Epithelial cell of proximal tubule (primary cell): Measurements from ENCODE around the gene ZNF777. TPM values are rescaled to one million over a fixed set of nuclear protein-coding genes. Genes with fewer than 3 reads are reported as not detected.
A peak's percentile ranks its signal among the peaks of the same experiment; 100 is the strongest.

Experiments
- DNase-seq: peaks from one replicate; pipeline ENCODE4 v3.0.0-alpha.2; 2011; ENCODE audit warnings: low read depth
- H3K4me3 ChIP-seq: 2 replicates; pipeline ENCODE4 v1.5.1; 2011; ENCODE audit warnings: low read depth, mild to moderate bottlenecking, low read length
- CTCF ChIP-seq: conservative IDR thresholded peaks from 2 replicates; pipeline ENCODE4 v1.5.1; 2012; ENCODE audit warnings: low read depth, mild to moderate bottlenecking, low read length
- total RNA-seq: library from RNA; depleted of rRNA; stranded (reverse); fragments of >200 nt; gene quantifications from 2 replicates; pipeline ENCODE4 v1.2.3, GENCODE V29; 2015

The ZNF777 gene
- 9.1 and 11.3 TPM in 2 replicates for total RNA-seq

DNA sequence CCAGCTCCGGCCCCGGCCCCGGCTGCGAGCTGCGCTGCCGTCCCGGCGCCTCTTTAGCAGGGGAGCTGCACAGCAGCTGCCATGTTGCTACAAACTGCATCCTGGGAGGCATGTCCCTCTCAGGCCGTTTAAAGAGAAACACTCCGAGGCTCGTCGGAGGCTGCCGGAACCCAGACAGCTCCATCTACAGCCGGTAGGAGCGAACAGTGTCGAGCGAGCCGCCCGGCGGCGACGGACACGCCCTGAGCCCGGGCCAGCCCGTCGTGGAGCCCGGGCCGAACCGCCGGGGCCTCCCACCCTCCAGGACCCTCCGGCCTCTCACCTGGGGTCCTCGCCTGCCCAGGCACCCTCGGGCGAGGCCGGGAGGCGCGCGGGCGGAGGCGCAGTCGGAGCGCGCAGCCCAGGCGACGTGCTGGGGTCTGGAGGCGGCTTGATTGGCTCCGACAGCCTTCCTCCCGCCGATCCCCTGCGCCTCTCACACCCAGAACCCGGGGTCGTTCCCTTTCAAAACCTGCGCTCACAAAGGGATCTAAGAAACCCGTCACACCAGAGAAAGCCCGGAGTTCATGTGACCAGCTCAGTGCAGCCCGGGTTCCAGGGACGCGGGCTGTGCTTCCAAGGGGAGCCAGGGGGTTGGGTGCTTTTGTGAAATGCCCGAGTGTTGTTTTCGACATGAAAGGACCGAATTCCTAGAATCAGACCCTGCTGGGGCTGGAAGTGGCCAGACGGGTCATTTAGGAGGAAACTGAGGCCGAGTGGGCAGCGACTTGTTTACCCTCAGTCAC, at the start of gene ZNF777:
Gene ZNF777 (minus strand): TSS at position 570 of the 785 bp plus-strand sequence. CDS start 5,040 bp downstream, outside the sequence.
- DNase-seq, result peak; percentile 30
- H3K4me3 ChIP-seq, result peak within 1 kb of the TSS; percentile 84
- peak; percentile 34 for TF ChIP-seq CTCF

DNA sequence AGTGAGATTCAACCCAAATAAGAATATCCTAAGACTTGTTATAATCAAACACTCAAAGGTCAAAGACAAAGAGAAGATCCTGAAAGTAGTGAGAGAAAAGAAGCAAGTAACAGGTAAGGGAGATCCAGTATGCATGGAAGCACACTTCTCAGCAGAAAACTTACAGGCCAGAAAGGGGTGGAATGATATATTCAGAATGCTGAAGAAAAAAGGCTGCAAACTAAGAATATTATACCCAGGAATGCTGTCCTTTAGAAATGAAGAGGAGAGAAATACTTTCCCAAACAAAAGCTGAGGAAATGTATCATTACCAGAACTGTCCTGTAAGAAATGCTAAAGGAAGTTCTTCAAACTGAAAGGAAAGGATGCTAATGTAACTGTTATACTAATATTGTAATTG, 49.4 kb upstream of the ZNF777 start:
- DNase-seq, result no peak
- H3K4me3 ChIP-seq, result no peak overlapping the region
- TF ChIP-seq CTCF, result no peak

GRCh38 chr7:149509774-149510173, 48.9 kb upstream of the ZNF777 start:
- no peak overlapping the region for H3K4me3 ChIP-seq
- TF ChIP-seq CTCF, result no peak
- no peak for DNase-seq

DNA sequence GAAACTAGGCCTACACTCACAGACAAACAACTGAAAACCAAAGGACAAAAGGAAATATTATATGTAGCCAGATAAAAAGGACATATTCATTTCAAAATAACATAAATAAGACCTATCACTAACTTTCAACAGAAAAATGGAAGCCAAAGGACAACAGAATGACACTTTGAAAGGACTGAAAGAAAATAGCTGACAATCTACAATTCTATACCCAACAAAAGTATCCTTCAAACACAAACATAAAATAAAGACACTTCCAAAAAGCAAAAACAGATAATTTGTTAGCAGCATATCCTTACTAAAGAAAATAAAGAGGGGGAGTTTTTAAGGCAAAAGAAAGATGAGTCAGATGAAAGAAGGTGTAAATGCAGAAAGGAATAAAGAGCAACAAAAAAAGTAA, 44.7 kb upstream of the ZNF777 start:
- no peak for DNase-seq
- no peak overlapping the region for H3K4me3 ChIP-seq
- TF ChIP-seq CTCF, result no peak

DNA sequence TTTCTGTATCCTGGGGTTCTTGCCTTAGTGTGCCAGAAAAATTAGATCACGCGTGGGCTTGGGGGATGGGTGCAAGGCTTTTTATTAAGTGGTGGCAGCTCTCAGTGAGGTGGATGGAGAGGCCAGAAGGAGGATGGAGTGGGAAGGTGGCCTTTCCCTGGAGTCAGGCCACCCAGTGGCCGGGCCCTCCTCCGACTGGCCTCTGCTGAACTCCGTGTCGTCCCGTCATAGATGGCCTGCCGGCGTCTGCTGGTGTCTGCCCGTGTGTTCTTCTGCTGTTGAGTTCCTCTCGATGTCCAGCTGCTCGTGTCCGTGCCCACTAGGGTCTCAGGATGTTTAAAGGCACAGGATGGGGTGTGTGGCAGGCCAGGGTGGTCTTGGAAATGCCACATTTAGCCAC, 40.8 kb upstream of the ZNF777 start:
- H3K4me3 ChIP-seq, result no peak overlapping the region
- TF ChIP-seq CTCF, result no peak
- DNase-seq, result no peak

DNA sequence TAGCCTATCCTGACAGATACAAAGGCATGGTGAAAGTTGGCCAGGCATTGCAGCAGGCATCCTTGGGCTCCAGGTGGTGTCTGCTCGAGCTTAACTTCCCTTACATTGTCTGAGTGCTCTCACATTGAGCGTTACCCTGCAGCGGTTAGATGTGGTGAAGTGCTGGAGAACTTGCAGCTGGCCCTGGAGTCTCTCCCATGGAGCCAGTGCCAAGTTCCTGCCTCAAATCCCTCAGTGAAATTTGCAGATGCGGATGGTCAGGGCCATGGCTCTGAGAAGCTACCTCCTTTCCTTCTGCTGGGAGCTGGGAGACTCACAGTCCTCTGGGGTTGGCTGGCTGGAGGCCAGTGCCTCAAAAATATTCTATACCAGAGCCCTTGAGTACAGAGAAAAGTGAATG, 40.0 kb upstream of the ZNF777 start:
- no peak overlapping the region for H3K4me3 ChIP-seq
- no peak for TF ChIP-seq CTCF
- DNase-seq, result no peak

DNA sequence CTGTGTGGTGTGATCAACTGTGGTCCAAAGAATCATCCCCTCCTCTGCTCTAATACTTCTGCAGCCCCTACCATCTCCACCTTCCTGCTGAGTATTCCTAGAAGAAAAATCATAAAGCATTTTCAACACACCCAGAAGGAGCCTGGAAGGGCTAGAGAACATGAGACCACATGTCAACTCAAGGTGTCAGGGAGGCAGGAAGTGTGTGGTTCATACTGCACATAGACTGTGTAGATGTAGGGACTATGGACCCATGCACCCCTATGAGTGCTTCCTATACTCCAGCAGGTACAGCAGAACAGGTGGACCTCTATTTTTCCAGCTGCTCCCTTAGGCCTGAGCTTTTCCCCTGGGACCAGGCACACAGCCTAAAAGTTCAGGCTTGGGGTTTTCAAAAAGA, 39.3 kb upstream of the ZNF777 start:
- no peak overlapping the region for H3K4me3 ChIP-seq
- no peak for TF ChIP-seq CTCF
- DNase-seq, result no peak
